ENCODE results near the gene ZSCAN26.

Gene ZSCAN26

DNA sequence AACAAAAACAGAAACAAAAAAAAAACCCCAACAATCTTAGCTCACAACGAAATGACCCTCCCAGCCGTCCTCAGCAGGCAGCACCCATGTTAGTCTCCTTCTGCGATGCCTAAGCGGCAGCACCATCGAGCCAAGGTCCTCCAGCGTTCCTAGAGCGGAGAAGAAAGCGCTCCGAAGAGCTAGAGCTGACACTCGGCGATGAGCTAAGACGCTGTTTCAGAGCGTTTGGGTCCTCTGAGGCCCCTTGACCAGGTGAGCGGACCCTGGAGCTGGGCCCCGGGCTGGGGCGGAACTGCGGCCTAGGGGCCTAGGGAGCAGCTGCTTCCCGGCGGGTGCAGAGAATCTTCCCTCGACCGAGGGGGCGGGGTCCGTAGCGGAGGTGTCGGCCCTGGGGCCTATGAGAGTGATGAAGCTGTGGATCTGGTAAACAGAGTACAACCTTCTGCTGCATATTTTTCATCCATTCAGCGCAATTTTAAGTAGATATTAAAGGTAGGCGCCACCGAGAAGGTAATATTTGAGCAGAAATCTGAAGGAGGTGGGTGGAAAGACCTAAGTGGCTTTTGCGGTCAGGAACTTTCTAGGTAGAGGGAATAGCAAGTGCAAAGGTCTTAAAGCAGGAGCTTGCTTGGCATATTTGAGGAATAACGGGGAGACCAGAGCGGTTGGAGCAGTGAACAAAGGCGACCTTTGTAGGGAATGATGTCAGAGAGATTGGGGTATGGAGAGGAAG lies at the start of gene ZSCAN26:
TSS of gene ZSCAN26 (plus strand) at position 182 of the 733 bp plus-strand sequence. CDS start 4,777 bp downstream, outside the sequence.
- ATAC-seq, result peak; percentile 89 to 93

DNA sequence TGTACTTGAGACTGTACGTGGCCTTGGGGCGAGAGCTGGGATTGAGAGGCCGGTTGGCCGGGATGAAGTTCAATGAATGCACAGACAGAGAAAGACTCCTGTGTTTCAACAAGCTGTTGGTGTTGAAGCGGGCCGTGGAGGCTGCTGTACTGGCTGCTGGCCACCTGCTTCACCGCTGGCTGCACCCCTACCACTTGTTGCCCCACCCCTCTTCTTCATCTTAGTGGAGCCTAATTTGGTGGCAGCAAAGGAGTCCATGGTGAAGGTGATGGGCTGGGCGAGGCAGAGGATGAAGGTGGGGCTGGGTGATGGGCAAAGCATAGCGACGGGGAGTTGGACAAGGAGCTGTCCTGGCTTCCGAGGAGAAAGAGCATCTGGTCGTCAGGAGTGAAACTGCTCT lies 49.1 kb upstream of the ZSCAN26 start:
- no peak for ATAC-seq

DNA sequence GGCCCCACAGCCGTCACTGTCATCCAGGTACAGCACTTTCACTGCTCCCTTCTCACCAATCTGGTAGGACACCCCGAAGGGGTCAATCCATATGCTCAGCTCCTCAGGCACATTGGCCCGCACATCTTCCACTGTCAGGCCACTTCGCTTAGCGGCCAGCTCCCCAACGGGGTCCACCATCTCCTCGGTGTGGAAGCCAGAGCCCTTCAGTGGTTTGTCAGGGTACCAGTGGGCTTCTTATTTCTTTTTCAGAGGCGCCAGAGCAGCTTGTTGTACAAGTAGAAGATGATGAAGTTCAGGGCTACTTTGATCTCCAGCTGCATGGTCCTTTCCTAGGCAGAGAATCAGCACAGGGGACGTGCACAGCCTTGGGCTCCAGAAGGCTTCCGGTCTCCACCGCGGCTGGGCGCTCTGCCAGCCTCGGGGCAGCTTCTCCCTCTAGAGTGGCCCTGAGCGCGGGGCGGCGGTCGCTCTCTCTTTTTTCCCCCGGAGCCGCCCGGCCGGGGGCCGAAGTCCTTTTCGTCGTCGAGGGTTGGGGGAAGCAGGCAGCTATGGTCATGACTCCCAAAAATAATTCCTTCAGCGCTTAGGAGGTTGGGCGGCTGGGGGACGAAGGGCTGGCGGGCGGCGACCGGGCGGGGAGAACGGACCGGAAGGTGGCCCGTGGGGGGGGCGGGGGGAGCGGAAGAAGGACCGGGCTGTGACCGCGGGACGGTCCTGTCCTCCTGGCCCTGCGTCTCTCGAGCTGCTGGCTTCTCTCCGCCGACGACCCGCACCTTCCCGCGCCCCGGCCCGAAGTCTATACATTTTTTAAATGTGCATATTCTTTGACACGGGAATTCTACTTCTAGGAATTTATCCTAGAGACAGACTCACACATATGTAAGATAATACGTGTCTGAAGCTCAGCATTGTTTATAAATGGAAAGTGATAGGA lies 48.4 kb upstream of the ZSCAN26 start:
- ATAC-seq, result peak; percentile 34 to 44

DNA sequence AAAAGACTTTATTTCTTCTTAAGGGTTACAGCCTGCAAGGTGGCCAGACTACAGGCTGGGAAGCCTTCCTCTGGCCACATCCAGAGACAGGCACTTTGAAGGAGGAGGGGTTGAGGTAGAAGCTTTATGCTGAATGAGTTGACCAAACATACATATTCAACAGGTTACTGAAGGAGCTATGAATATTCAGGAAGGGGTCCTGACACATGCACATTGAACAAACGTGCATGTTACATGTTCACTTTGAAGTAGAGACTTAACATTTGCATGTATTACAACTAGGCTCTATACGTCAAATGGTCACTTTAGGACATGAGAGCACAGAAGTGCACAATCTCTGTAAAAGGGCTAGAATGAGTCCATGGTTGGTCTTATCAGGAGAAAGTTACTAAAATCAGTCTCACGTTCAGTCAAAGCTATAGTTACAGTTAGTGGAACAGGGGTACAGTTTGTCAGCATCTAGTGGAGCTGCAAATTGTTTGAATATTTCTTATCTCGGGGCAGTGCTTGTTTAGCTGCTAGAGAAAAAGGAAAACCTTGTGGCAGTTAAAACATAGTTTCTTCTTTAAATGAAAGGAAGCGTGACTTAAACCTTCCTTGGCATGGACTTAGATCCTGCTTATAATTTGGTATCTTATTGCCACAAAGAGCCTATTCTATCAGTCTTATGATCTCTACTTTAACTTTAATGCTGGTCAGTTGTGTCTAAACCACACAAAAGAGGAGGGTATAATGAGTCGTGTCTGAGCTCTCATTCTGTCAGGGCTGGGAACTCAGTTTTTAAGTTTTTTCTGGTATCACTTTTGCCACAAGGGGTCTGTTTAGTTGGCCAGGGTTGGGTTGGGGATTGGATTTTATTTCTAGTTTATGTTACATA lies 46.4 kb upstream of the ZSCAN26 start:
- no peak for ATAC-seq

DNA sequence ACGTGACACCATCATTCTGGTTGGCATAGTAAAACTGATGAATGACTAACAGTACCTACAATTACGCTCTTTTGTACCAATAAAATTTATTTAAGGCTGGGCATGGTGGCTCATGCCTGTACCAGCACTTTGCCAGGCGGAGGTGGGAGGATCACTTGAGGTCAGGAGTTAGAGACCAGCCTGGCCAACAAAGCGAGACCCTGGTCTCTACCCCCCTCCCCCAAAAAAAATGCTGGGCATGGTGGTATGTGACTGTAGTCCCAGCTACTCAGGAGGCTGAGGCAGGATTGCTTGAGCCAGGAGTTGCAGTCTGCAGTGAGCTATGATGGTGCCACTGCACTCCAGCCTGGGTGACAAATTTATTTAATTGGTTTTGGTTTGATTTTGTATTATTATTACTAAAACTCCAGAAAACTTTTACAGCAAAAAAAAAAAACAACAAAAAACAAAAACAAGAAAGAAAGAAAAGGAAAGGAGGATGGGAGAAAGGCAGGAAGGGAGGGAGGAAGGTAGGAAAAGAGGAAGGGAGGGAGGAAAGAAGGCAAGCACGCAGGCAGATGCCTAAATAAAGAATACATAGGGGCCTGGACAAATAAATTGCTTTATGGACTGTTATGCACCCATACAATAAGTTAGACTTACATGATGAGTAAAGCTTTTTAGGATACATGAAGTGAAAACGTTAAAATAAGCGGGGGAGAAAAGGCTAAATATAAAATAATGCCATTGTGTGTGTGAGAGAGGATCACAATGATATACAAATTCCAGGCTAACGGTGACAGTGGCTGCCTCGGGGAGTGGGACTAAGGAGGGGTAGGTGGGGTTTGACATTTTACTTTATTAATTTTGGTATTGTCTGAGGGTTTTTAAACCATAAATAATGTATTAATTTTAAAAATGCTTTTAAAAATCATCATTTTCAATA lies 42.5 kb upstream of the ZSCAN26 start:
- no peak for ATAC-seq

DNA sequence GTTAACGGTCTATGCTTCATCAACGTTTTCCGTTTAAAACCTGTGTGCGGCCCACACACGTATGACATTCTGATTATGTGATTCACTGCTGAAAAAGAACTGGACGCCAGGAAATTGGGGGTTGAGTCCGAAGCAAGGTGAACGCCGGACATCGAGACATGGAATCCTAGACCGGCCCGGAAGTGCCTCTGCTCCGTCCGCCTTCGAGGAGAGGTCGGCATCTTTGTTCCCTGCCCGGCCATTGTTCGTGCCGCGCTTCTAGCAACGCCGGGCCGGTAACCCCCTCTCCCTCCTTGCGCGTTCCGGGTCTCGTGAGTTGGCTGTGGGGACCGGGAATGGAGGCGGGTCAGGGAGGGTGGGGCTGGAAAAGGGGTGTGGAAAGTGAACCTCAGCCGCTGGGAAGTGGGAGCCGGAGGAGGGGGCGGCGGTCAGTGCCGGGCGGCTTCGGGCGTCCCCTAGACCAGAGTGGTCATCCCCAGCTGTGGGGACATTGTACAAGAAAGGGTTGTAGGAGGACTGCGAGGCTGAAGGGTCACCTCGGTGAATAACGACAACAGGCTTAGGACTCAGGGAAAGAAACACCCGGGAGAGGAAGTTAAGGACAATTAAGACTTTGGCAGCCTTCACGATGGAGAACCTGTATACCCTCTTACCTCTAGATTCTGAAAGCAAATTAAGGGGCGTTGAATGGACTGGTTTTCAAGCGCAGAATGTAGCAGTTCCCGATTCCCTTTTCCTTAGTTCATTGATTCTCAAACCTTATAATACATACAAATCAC lies 41.7 kb upstream of the ZSCAN26 start, which contains the start of gene ZSCAN9:
TSS of gene ZSCAN9 (plus strand) at position 220 of the 779 bp plus-strand sequence. CDS start 1,810 bp downstream, outside the sequence.
- peak; percentile 80 to 82 for ATAC-seq

DNA sequence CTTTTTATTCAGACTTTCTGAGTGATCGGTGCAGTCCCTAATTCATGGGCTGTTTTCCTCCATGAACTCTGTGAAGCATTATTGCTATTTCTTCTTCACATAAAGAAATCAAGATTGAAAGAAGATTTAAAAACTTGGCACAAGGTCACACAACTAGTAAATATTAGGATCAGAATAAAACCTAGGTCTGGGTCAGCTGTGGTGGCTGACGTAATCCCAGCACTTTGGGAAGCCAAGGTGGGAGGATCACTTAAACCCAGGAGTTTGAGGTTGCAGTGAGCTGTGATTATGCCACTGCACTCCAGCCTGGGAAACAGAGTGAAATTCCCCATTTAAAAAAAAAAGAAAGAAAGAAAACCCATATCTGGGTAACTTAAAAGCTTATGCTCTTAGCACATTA lies 40.5 kb upstream of the ZSCAN26 start:
- ATAC-seq, result no peak

DNA sequence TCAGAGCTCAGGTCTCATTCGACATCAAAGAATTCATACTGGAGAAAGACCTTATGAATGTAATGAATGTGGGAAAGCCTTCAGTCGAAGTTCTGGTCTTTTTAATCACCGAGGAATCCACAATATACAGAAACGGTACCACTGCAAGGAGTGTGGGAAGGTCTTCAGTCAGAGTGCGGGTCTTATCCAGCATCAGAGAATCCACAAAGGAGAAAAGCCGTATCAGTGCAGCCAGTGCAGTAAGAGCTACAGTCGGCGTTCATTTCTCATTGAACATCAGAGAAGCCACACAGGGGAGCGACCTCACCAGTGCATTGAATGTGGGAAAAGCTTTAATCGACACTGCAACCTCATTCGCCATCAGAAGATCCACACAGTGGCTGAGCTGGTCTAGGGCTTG lies 34.2 kb upstream of the ZSCAN26 start:
- no peak for ATAC-seq

DNA sequence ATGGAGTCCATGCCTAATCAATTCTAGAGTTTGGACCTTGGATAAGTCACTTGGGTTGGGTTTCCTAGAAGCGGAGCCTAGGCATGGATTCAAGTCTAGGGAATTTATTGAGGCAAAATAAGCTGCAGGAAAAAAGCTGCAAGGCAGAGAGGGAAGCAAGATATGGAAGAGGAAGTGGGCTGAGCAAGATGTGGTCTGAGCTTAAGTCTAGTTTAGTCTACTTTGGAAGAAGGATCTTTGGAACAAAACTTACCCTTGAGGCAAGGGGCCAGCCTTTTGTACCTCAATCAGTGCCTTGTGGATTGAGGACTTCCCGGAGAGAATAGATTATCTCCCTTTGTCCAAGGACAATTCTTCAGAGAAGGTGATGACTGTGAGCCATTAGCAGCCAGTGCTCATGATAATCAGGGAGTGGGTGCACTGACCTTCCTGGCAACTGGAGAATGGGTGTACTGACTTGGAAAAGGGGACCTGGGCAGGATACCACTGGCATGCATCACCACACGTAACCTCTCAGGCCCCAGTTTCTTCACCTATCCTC lies 31.0 kb upstream of the ZSCAN26 start:
- no peak for ATAC-seq

DNA sequence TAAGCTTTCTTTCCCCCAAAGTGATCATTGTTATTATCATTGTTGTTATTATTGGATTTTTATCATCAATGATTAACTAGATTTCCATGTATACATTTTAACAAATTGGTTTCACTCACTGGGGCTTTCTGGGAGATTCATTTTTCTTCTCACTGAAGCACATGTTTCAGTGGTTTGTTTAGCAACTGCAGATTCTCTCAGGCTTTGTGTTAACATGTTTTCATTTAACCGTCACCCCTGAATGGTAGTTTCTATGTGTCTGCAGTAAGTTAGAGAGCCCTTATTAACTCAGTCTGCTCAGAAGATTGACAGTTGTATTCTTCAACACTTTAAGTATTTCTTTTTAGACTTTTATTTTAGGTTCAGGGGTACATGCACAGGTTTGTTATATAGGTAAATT lies 27.3 kb upstream of the ZSCAN26 start:
- no peak for ATAC-seq

DNA sequence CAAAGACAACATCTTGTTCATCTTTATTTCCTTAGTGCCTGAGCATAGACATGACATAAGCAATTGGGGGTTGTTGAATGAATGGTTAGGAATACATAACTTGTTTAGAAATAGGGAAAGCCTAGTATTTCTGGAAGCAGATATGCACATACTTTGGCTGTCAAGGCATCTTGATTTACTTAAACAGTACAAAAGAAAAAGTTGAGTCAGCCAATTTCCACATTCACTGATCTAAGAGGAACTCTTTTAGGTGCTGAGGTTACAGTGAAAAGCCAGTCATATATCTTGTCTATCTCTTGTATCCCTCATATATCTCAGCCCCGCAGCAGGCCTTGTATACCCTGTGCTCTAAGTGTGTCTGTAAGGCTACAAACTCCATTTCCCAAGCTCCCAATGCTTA lies 26.5 kb upstream of the ZSCAN26 start:
- no peak for ATAC-seq

DNA sequence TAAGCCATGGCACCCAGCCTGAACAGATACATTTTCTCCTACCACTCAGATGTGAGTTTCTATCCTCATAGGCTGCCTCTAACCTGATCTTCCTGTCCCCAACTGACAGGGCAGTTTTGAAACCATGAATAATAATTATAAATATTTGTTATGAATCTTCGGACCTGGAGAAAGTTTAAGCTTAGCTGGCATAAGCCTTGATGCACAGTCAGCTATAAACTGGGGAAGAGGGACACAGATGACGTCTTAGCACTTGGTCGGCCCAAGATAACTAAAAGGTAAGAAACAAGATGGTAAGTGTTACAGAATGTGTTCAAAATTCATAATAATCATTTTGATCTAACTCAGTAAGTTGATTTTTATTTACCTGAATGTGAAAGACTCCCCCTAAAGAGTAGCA lies 23.0 kb upstream of the ZSCAN26 start:
- no peak for ATAC-seq

DNA sequence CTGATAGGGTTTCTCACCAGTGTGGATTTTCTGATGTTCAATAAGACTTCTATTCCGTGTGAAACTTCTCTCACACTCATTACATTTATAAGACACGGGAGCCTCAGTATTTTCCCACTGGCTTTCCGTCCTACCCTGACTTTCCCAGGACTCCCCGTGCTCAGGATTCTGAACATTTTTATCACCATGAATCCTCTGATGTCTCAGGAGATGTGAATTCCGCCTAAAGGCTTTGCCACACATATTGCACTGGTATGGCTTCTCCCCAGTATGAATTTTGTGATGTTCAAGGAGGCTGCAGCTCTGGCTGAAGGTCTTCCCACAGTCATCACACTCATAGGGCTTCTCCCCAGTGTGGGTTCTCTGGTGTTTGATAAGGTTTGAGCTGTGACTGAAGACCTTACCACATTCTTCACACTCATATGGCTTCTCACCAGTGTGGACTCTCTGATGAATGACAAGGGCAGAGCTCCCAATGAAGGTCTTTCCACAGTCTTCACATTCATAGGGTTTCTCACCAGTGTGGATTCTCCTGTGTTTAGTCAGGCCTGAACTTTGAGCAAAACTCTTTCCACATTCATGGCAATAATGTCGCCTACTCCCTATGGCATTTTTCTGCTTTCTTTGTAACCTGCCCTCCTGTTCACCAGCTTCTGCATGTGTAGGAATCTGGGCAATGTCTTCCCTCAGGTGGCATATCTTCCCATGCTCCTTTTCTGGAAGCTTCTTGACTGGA lies 21.6 kb upstream of the ZSCAN26 start:
- no peak for ATAC-seq

DNA sequence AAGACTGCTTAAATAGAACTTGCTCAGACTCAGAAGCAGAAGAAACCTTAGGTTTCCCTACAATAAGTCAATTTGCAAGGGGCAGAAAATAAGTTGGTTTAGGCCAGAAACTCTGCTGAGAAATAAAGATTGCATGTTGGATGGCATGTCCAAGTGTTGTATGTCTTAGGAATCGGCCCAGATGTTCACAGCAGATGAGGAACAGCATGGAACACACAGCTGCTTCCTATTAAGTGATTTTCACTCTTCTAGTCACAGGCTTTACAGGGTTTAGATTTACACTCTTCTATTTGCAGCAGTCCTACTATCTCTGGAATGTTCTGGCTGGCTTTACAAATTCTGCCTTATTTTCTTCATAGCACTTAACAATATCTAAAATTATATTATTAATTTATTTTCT lies 18.0 kb upstream of the ZSCAN26 start:
- no peak for ATAC-seq

DNA sequence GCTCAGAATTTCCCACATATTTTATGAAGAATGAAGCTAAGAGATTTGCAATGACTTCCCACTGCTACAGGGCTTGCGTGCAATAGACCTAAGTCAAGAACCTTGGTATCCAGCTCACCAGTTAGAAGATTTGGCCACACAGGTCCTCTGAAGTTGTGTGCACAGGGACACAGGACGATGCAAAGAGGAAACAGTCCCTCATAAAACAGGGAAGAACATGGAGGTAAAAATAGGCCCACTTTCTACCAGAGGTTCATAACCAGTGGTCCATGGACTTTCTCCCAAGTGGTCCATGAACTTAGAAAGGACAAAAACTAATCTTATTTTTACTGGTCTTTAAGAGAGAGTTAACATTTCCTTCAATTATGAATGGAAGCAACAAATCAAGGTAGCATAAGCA lies 16.2 kb upstream of the ZSCAN26 start:
- ATAC-seq, result no peak

DNA sequence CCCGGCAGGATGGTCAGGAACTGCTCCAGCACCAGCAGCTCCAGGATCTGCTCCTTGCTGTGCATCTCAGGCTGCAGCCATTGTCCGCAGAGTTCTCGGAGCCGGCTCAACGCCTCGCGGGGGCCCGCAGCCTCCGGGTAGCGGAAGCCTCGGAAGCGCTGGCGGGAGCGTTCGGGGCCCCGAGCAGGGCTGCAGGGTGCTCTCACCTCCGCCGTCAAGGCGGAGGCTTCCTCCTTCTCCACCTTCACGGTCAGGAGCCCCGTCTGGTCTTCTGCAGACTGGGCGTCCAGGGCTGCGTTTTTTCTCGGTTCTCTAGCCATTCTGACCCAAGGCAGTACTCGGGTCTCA lies 15.3 kb upstream of the ZSCAN26 start:
- ATAC-seq, result peak; percentile 61 to 64

DNA sequence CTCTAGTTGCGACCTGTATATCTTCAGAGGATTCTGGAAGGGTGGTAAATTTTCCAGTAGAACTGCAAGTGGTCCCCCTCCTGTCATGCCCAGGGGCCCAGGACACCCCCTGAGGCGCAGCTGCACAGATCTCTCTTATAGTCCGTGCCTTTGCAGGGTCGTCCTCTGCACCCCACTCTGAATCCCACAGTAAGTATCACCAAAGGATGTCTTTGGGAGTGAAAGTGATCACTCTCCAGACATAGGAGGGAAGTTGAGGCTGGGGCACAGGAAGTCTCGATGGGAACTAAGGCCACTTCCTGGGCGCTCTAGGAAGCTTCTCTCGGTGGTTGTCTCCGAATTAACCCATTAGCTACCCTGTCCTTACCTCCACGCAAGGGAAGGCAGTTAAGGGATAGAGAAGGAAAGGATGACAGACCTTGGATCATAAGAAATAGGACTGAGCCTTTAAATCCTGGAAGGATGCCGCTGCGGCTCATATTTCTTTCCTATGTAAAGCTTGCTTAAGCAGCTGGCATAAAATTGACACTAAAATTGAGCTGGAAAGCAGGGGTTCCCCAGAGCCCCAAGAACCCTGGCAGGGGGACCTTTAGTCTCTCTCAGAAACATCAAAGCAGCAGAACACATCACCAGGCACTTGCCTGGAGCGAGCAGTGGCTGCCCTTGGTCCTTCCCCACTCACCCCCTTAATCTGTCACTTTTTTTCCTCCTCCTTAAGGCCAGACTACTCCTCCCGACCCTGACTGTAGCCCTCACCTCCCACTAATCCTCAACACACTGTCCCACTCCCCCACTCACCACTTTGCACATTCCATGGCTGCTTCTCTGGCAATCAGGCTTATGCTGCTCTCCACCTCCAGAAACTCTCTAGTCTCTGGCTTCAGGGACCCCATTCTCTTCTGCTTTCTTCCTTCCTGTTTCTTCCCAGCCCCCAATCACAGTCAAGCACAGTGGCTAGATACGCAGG lies 14.7 kb upstream of the ZSCAN26 start, which contains the start of gene ZKSCAN4:
TSS of gene ZKSCAN4 (minus strand) at position 261 of the 967 bp plus-strand sequence. CDS start 289 bp downstream, outside the sequence.
- peak; percentile 92 to 94 for ATAC-seq

DNA sequence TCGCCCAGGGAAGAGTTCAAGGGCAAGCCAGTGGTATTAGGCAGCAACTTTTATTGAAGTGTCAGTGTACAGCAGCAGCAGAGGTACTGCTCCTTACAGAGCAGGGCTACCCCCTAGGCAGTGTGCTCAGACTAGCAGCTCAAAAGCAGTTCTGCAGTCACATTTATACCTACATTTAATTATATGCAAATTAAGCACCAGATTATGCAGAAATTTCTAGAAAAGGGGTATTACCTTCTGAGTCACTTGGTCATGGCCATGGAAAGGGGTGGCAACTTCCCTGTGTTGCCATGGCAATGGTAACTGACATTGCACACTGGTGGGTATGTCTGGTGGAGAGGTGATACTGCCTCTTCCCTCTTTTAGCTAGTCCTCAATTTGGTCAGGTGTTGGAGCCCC lies 12.8 kb upstream of the ZSCAN26 start:
- peak in 1 of 2 donors; percentile 30 for ATAC-seq
